Kasumi-1 (cell line): Measurements from ENCODE around the gene ZCCHC14.
"Not testable (repeated sequence)": the region's sequence is repeated elsewhere in the genome, so short reads cannot be mapped to it uniquely, and the experiment has no call there.

Experiments
- DNase-seq, 2 experiments: peaks; one replicate each; lab custom pipeline; 2025; lab: John Stamatoyannopoulos, UW

ZCCHC14 gene

GRCh38 chr16:87410530-87410929 lies 82.3 kb downstream of the ZCCHC14 start:
- no peak for DNase-seq

GRCh38 chr16:87409781-87410180 lies 83.0 kb downstream of the ZCCHC14 start:
- no peak for DNase-seq

- no peak for DNase-seq
These were observed 83.7 kb downstream of the ZCCHC14 start for GRCh38 chr16:87409153-87409552.

GRCh38 chr16:87407511-87408112 lies 85.2 kb downstream of the ZCCHC14 start:
- DNase-seq, result peak; percentile 99

GRCh38 chr16:87406495-87407088 lies 86.2 kb downstream of the ZCCHC14 start:
- no peak for DNase-seq

GRCh38 chr16:87404764-87405625 lies 87.8 kb downstream of the ZCCHC14 start:
- DNase-seq, result no peak

GRCh38 chr16:87395181-87395842 lies 97.5 kb downstream of the ZCCHC14 start:
- DNase-seq, result no peak

- no peak for DNase-seq
These were observed 99.2 kb downstream of the ZCCHC14 start for GRCh38 chr16:87393680-87394055.

- peak; percentile 21 to 37 for DNase-seq
These were observed 99.8 kb downstream of the ZCCHC14 start for GRCh38 chr16:87392821-87393679.

GRCh38 chr16:87391950-87392820 lies 100.6 kb downstream of the ZCCHC14 start, which contains the start of gene MAP1LC3B:
MAP1LC3B (plus strand) TSS chr16:87392336; CDS start chr16:87392428, 92 bp downstream.
- peak; percentile 87 to 93 for DNase-seq

- no peak for DNase-seq
These were observed 101.4 kb downstream of the ZCCHC14 start for GRCh38 chr16:87391324-87391949.

- no peak for DNase-seq
These were observed 102.0 kb downstream of the ZCCHC14 start for GRCh38 chr16:87390641-87391323.

GRCh38 chr16:87389914-87390313 lies 102.9 kb downstream of the ZCCHC14 start:
- DNase-seq, result not testable (repeated sequence)

- no peak for DNase-seq
These were observed 103.6 kb downstream of the ZCCHC14 start for GRCh38 chr16:87389245-87389644.

GRCh38 chr16:87388818-87389134 lies 104.0 kb downstream of the ZCCHC14 start:
- DNase-seq, result no peak

GRCh38 chr16:87387942-87388817 lies 104.6 kb downstream of the ZCCHC14 start:
- DNase-seq, result peak; percentile 98

- not testable (repeated sequence) for DNase-seq
These were observed 108.0 kb downstream of the ZCCHC14 start for GRCh38 chr16:87384875-87385167.

- peak; percentile 60 to 61 for DNase-seq
These were observed 108.5 kb downstream of the ZCCHC14 start for GRCh38 chr16:87384162-87384874.
